ENCODE results near the gene INPP5E. TPM values are rescaled to one million over a fixed set of nuclear protein-coding genes. Genes with fewer than 3 reads are reported as not detected.

Gene INPP5E
- total RNA-seq, 2 experiments from 2014 or later = 20.2 to 21.3 TPM

DNA sequence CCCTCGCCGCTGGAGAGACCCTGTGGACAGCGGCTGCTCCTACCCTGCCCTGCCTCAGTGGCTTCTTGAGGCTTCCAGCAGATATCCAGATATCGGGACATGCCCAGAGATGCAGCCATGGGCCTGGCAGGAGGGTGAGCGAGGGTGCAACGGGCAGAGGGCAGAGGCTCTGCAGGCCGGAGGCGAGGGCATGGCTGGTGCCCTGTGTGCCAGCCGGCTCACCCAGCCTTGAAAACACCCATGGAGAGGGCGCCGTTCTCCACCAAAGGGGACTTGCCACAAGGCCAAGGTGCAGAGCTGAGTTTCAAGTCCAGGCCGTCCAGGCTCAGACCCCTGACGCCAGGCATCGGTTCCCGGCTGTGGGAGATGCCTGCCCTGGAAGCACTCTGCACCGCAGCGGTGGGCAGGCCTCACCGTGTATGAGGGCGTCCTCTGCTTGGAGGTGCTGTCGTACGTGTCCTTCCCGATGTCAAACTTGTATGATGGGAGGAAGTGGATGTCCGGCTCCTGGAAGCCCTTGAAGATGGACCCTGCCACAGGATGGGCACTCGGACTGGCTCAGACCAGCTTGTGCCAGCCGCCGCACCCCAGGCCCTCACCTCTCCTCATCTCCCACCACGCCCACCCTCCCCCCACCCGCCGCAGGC lies 8.9 kb downstream of the INPP5E start:
- DNase-seq (ENCODE audit: low spot score) = no peak
- H2AFZ ChIP-seq (ENCODE audit: low read length) = no peak overlapping the region
- no peak overlapping the region for H3K4me3 ChIP-seq (ENCODE audit: low read depth, low read length, poor library complexity, severe bottlenecking)
- no peak overlapping the region for H3K4me2 ChIP-seq (ENCODE audit: low read length)
- no peak for TF ChIP-seq EZH2phosphoT487 (IDR thresholded peaks at IDR 0.05; ENCODE audit: borderline replicate concordance, low read depth, low read length)
- TF ChIP-seq, protein P1, sequence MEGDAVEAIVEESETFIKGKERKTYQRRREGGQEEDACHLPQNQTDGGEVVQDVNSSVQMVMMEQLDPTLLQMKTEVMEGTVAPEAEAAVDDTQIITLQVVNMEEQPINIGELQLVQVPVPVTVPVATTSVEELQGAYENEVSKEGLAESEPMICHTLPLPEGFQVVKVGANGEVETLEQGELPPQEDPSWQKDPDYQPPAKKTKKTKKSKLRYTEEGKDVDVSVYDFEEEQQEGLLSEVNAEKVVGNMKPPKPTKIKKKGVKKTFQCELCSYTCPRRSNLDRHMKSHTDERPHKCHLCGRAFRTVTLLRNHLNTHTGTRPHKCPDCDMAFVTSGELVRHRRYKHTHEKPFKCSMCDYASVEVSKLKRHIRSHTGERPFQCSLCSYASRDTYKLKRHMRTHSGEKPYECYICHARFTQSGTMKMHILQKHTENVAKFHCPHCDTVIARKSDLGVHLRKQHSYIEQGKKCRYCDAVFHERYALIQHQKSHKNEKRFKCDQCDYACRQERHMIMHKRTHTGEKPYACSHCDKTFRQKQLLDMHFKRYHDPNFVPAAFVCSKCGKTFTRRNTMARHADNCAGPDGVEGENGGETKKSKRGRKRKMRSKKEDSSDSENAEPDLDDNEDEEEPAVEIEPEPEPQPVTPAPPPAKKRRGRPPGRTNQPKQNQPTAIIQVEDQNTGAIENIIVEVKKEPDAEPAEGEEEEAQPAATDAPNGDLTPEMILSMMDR (conservative IDR thresholded peaks at IDR 0.05; ENCODE audit: low read length) = no peak
- no TSS peak for BruUV-seq (replicated peaks)
- ChIA-PET POLR2A (no interaction called here), CTCF (ENCODE audit: unreplicated experiment) (no interaction called here)
- intact Hi-C loops (cut with micrococcal nuclease; ENCODE audit: unreplicated experiment) = no loop called here
- no peaks in the 10 kb centered on the region for H3K79me2 ChIP-seq (ENCODE audit: insufficient read depth, low read depth, low read length)
- no peaks in the 10 kb centered on the region for H3K4me1 ChIP-seq (ENCODE audit: insufficient read depth, low read length, poor library complexity, severe bottlenecking)
- no peaks in the 10 kb centered on the region for H3K9me2 ChIP-seq (ENCODE audit: insufficient read depth, low read length)
- H3K9me3 ChIP-seq (ENCODE audit: low read length) = no peaks in the 10 kb centered on the region
- no peak overlapping the region for H3K27ac ChIP-seq (ENCODE audit: low read depth, low read length, poor library complexity, severe bottlenecking)
- no peaks in the 10 kb centered on the region for H4K20me1 ChIP-seq (ENCODE audit: insufficient read depth, low read length)
- peaks cover 57% of the 10 kb centered on the region for H3K36me3 ChIP-seq (ENCODE audit: insufficient read depth, low read length)

DNA sequence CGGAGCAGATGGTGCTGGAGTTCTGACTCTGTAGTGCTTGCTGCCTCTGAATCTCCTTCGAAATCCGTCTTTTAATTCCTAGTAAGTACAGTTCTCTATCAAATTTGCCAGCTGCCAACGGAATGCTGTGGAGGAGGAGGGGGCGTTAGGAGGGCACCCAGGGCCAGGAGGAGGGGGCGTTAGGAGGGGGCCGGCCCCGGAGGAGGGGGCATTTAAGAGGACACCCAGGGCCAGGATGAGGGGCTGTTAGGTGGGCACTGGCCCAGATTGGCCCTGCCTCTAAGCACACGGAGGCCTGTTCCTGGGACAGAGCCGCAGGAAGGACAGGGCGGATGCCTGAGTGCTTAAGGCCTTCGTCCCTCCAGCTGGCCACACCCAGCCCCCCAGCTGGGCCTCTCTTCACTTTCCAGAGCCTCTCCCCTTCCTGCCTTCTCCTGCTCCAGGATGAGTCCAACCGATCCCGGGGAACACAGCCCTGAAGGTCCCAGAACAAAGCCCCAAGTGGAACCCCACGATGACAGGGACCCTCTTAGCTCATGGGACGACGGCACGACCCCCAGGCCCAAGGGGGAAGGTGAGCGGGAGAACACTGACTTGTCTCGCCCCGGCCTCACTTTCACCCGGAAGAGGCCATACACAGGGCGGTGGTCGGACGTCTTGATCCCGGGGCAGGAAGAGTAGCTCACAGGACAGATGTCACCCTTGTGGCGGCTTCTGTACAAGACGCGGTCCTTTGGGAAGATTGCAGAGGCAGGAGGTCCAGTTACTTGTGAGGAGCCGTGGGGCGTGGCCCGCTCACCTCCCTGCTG lies 9.8 kb downstream of the INPP5E start:
- no TSS peak for BruUV-seq (replicated peaks)
- Histone ChIP-seq H3K79me2 (ENCODE audit: insufficient read depth, low read depth, low read length) (no peaks in the 10 kb centered on the region), H3K27ac (ENCODE audit: low read depth, low read length, poor library complexity, severe bottlenecking) (no peak overlapping the region), H3K4me3 (ENCODE audit: low read depth, low read length, poor library complexity, severe bottlenecking) (no peak overlapping the region), H2AFZ (ENCODE audit: low read length) (no peak overlapping the region), H3K36me3 (ENCODE audit: insufficient read depth, low read length) (peaks cover 59% of the 10 kb centered on the region), H3K9me2 (ENCODE audit: insufficient read depth, low read length) (no peaks in the 10 kb centered on the region), H3K4me1 (ENCODE audit: insufficient read depth, low read length, poor library complexity, severe bottlenecking) (no peaks in the 10 kb centered on the region), H4K20me1 (ENCODE audit: insufficient read depth, low read length) (no peaks in the 10 kb centered on the region), H3K9me3 (ENCODE audit: low read length) (no peaks in the 10 kb centered on the region), H3K4me2 (ENCODE audit: low read length) (no peak overlapping the region)
- no peak for DNase-seq (ENCODE audit: low spot score)
- TF ChIP-seq EZH2phosphoT487 (IDR thresholded peaks at IDR 0.05; ENCODE audit: borderline replicate concordance, low read depth, low read length) = no peak
- TF ChIP-seq, protein P1 (conservative IDR thresholded peaks at IDR 0.05; ENCODE audit: low read length) = no peak
- ChIA-PET CTCF (ENCODE audit: unreplicated experiment) (no interaction called here), POLR2A (no interaction called here)
- intact Hi-C loops (cut with micrococcal nuclease; ENCODE audit: unreplicated experiment) = no loop called here

DNA sequence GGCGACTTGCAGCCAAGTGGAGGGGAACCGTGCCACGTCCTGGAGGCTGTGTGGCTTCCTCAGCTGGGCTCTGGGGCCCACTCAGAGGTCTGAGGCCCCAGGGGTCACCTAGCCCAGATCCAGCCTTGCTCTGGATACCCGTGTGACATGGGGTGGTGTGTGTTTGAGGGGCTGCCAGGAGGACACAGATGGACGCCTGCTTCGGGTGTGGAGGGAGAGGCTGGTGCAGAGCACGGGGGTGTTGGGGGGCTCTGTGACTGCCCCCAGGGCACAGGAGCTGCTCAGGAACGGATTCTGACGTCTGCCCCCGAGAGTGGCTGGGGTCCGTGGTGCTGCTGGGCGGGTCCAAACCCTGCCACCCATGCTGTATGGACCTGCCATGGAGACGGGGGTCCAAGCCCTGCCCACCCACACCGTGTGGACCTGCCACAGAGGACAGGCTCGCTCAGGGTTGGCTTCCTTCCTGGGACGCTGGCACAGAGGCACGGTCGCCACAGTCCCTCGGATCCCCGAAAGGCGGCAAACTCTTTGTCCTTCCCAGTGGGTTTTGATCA lies 10.5 kb downstream of the INPP5E start:
- Histone ChIP-seq H3K4me1 (ENCODE audit: insufficient read depth, low read length, poor library complexity, severe bottlenecking) (no peaks in the 10 kb centered on the region), H3K79me2 (ENCODE audit: insufficient read depth, low read depth, low read length) (no peaks in the 10 kb centered on the region), H3K9me3 (ENCODE audit: low read length) (no peaks in the 10 kb centered on the region), H3K4me2 (ENCODE audit: low read length) (no peak overlapping the region), H2AFZ (ENCODE audit: low read length) (no peak overlapping the region), H3K4me3 (ENCODE audit: low read depth, low read length, poor library complexity, severe bottlenecking) (no peak overlapping the region), H4K20me1 (ENCODE audit: insufficient read depth, low read length) (no peaks in the 10 kb centered on the region), H3K27ac (ENCODE audit: low read depth, low read length, poor library complexity, severe bottlenecking) (no peak overlapping the region), H3K9me2 (ENCODE audit: insufficient read depth, low read length) (no peaks in the 10 kb centered on the region), H3K36me3 (ENCODE audit: insufficient read depth, low read length) (peaks cover 67% of the 10 kb centered on the region)
- DNase-seq (ENCODE audit: low spot score) = no peak
- ChIA-PET CTCF (ENCODE audit: unreplicated experiment) (no interaction called here), POLR2A (no interaction called here)
- BruUV-seq (replicated peaks) = no TSS peak
- TF ChIP-seq EZH2phosphoT487 (IDR thresholded peaks at IDR 0.05; ENCODE audit: borderline replicate concordance, low read depth, low read length) = no peak
- TF ChIP-seq, protein P1 (conservative IDR thresholded peaks at IDR 0.05; ENCODE audit: low read length) = no peak
- intact Hi-C loops (cut with micrococcal nuclease; ENCODE audit: unreplicated experiment) = no loop called here

All from OCI-LY7 (cell line).